Glutamatergic neuron (in vitro differentiated cells): Measurements from ENCODE around the gene PFDN1. TPM values are rescaled to one million over a fixed set of nuclear protein-coding genes. Genes with fewer than 3 reads are reported as not detected.

Experiments used
- DNase-seq: peaks from one replicate; pipeline ENCODE4 v3.0.0; 2022
- H3K27ac Mint-ChIP-seq: one replicate; pipeline ENCODE4 v1.8.0; 2020; ENCODE audit warnings: mild to moderate bottlenecking, mixed read lengths, inconsistent platforms; ENCODE audit not compliant: unreplicated experiment
- H3K27me3 Mint-ChIP-seq: one replicate; pipeline ENCODE4 v1.8.0; 2020; ENCODE audit warnings: mild to moderate bottlenecking, moderate library complexity, mixed read lengths, inconsistent platforms; ENCODE audit not compliant: unreplicated experiment
- H3K36me3 Mint-ChIP-seq: one replicate; pipeline ENCODE4 v1.8.0; 2020; ENCODE audit warnings: mild to moderate bottlenecking, mixed read lengths, inconsistent platforms; ENCODE audit not compliant: unreplicated experiment
- H3K4me1 Mint-ChIP-seq: one replicate; pipeline ENCODE4 v1.8.0; 2020; ENCODE audit warnings: mild to moderate bottlenecking, low read depth, mixed read lengths, inconsistent platforms; ENCODE audit not compliant: unreplicated experiment
- H3K4me3 Mint-ChIP-seq: one replicate; pipeline ENCODE4 v1.8.0; 2020; ENCODE audit warnings: mild to moderate bottlenecking, mixed read lengths, inconsistent platforms; ENCODE audit not compliant: unreplicated experiment
- H3K9me3 Mint-ChIP-seq: one replicate; pipeline ENCODE4 v1.8.0; 2020; ENCODE audit warnings: mild to moderate bottlenecking, moderate library complexity, mixed read lengths, inconsistent platforms; ENCODE audit not compliant: unreplicated experiment
- total RNA-seq: library from RNA; stranded (reverse); fragmentation: NEBNext Ultra II Directional; extraction: Animal tissue kit (Norgen Biotek cat#: 25700); gene quantifications from one replicate; pipeline ENCODE4 v1.2.1, GENCODE V29; 2021; ENCODE audit not compliant: unreplicated experiment
- TF ChIP-seq, protein P1 (sequence below): fragments of 200-600 bp; sonication (generic); IDR thresholded peaks from one replicate; pipeline ENCODE4 v1.5.0; 2021; ENCODE audit not compliant: partially characterized antibody, unreplicated experiment

Gene PFDN1
- total RNA-seq, 1 donor from 2014 or later: 67.7 TPM

DNA sequence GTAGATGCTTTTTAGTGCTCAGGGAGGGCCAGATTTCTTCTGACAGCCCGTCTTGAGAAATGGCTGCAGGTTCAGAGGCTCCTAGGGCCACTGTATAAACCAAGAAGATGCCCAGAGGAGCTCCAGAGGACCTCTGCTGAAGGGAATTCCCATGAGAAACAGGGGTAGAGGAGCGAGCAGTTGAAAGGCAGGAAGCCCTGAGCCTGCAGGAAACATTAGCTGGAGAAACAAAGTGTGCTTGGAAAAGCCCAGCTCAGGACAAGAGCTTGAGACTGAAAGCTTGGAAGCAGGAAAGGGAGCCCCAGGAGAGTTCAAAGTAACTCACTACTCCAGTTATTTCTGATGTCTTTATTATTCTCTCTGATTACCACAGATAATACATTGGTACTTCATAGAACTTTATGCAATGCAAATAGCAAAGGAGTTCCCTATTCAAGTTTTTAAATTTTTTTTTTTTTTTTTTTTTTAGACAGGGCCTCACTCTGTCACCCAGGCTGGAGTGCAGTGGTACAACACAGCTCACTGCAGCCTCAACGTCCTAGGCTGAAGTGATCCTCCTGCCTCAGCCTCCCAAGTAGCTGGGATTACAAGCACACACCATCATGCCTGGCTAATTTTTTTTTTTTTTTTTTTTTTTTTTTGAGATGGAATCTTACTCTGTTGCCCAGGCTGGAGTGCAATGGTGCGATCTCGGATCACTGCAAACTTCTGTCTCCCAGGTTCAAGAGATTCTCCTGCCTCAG, 27.0 kb upstream of the PFDN1 start:
- Mint-ChIP-seq H3K36me3 (no peaks in the 10 kb centered on the region), H3K9me3 (no peaks in the 10 kb centered on the region), H3K4me1 (peaks cover 10% of the 10 kb centered on the region), H3K4me3 (no peak overlapping the region), H3K27ac (no peak overlapping the region), H3K27me3 (peaks cover 2% of the 10 kb centered on the region)
- TF ChIP-seq, protein P1, sequence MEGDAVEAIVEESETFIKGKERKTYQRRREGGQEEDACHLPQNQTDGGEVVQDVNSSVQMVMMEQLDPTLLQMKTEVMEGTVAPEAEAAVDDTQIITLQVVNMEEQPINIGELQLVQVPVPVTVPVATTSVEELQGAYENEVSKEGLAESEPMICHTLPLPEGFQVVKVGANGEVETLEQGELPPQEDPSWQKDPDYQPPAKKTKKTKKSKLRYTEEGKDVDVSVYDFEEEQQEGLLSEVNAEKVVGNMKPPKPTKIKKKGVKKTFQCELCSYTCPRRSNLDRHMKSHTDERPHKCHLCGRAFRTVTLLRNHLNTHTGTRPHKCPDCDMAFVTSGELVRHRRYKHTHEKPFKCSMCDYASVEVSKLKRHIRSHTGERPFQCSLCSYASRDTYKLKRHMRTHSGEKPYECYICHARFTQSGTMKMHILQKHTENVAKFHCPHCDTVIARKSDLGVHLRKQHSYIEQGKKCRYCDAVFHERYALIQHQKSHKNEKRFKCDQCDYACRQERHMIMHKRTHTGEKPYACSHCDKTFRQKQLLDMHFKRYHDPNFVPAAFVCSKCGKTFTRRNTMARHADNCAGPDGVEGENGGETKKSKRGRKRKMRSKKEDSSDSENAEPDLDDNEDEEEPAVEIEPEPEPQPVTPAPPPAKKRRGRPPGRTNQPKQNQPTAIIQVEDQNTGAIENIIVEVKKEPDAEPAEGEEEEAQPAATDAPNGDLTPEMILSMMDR: no peak
- no peak for DNase-seq

DNA sequence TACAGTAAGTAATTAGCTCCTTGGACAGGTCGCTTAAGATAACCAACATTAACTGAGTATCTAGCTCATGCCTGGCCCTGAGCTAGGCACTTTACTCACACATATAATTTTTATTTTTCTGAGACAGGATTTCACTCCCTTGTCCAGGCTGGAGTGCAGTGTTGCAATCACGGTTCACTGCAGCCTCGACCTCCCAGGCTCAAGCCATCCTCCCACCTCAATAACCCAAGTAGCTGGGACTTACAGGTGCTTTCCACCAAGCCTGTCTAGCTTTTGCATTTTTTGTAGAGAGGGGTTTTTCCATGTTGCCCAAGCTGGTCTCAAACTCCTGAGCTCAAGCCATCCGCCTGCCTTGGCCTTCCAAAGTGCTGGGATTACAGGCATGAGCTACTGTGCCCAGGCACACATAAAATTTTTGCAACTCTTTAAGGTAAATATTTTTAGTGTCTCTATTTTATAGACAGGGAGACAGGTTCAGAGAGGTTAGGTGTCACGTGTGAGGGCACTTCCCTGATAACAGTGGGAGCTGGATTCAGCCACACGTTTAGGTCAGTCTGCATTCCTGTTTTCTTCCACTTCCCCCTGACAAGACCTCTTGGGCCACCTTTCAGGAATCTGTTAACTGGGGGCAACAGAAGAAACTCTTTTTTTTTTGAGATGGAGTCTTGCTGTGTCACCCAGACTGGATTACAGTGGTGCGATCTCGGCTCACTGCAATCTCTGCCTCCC, 25.3 kb upstream of the PFDN1 start:
- Mint-ChIP-seq H3K27me3 (peaks cover 2% of the 10 kb centered on the region), H3K4me1 (peaks cover 12% of the 10 kb centered on the region), H3K36me3 (no peaks in the 10 kb centered on the region), H3K27ac (no peak overlapping the region), H3K9me3 (no peaks in the 10 kb centered on the region), H3K4me3 (no peak overlapping the region)
- DNase-seq: no peak
- TF ChIP-seq, protein P1: no peak

DNA sequence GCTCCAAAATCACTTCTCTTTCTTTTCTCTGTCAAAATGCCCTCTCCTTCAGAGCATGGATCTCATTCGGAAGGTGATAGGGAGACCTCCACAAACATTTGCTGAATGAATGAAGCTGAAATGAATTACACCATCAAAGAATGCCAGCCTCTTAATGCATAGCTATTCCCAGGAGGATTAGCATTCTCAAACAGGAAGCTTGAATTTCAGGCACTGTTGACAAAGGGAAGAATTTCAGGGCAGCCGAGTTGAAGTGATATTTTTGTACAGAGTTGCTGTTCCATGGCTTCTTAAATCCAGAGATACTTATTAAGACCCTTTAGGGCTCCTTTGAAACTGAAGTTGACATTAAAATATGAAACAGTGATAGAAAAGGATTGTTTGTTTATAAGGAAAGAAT, 24.7 kb upstream of the PFDN1 start:
- H3K36me3 Mint-ChIP-seq: no peaks in the 10 kb centered on the region
- peaks cover 2% of the 10 kb centered on the region for H3K27me3 Mint-ChIP-seq
- no peak for DNase-seq
- H3K9me3 Mint-ChIP-seq: no peaks in the 10 kb centered on the region
- no peak overlapping the region for H3K27ac Mint-ChIP-seq
- no peak overlapping the region for H3K4me3 Mint-ChIP-seq
- TF ChIP-seq, protein P1: no peak
- H3K4me1 Mint-ChIP-seq: peaks cover 12% of the 10 kb centered on the region

DNA sequence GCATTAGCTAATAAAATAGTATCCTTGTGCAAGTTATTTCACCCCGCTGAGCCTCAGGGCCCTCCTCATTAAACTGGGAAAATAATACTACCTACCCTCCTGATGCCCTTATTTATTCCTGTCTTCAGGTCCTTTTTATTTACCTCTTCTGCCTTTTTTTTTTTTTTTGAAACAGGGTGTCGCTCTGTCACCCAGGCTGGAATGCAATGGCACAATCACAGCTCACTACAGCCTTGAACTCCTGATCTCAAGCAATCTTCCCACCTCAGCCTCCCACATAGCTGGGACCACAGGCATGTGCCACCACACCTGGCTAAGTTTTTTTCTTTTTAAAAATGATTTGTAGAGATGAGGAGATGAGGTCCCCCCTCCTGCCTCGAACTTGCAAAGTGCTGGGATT, 22.6 kb upstream of the PFDN1 start:
- H3K4me1 Mint-ChIP-seq: peaks cover 12% of the 10 kb centered on the region
- H3K9me3 Mint-ChIP-seq: no peaks in the 10 kb centered on the region
- H3K4me3 Mint-ChIP-seq: no peak overlapping the region
- DNase-seq: no peak
- H3K27me3 Mint-ChIP-seq: peaks cover 6% of the 10 kb centered on the region
- TF ChIP-seq, protein P1: no peak
- H3K27ac Mint-ChIP-seq: no peak overlapping the region
- no peaks in the 10 kb centered on the region for H3K36me3 Mint-ChIP-seq
